Activated T-cell treated with anti-CD3 and anti-CD28 coated beads for 1 hour (primary cell): ENCODE results near the gene LRGUK.
"Not testable (repeated sequence)": the region's sequence is repeated elsewhere in the genome, so short reads cannot be mapped to it uniquely, and the experiment has no call there.

Experiments
- DNase-seq: peaks from one replicate; pipeline ENCODE4 v3.0.0-alpha.2; 2020; ENCODE audit warnings: low read depth

The LRGUK gene

DNA sequence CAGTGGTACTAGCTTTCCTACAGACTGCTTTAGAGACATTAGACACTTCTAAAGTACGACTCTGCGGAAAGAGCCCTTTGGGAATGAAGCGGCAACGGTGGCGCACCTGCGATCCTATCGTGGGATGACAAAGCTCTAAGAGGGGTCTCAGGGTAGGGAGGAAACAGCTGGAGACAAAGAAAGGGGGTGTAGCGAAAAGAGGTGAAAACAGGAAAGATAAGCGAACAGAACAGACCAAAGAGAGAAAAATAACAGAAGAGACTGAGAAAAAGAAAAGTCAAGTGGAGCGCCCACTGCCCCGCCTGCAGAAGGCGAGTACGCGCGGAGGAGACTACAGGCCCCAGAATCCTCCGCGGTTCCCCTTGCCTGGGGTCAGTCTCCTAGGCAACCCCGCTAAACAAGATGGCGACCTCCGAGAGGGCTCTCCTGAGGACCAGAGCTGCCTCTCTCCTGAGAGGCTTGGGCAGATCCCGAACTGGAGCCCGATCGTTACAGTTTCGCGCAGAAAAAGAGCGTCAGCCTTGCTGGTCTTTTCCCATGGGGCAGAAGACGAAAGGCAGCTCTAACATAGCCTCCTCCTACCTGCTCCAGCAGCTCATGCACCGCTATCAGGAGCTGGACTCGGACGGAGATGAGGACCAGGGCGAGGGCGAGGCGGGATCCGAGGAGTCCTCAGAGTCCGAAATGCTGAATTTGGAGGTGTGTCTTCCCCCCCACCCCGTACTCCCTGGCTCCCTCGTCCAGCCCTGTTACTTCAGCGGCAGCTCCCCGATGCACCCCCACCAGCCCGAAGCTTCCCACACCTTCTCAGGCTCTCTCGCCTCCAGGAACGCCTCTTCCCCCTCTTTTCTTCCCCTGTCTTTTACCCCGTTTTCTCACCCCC, at the start of gene LRGUK:
TSS of gene LRGUK (plus strand) at position 375 of the 883 bp plus-strand sequence. CDS start at position 403, 28 bp downstream.
- peak; percentile 63 for DNase-seq

DNA sequence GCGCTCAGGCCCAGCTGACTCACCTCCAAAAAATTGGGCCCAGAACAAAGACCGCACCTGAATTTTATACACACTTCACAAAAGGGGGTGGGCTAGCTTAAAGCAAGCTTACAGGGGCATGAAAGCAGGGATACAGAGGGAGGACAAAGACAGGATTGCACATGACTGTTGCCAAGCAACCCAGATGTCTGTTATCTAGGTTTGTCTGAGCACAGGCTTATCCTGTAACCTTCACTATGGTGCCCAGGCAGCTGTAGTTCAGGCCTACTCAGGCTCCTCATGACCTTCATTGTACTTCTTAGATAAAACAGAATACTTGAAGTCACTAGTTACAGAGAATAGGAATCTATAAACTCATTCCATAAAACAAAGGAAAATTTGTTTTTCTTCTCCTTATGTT, 49.6 kb upstream of the LRGUK start:
- DNase-seq = not testable (repeated sequence)

GRCh38 chr7:134078991-134079390, 48.1 kb upstream of the LRGUK start:
- no peak for DNase-seq

GRCh38 chr7:134081695-134082094, 45.4 kb upstream of the LRGUK start:
- no peak for DNase-seq

- DNase-seq = no peak
These were observed 43.2 kb upstream of the LRGUK start for GRCh38 chr7:134083766-134084487.

DNA sequence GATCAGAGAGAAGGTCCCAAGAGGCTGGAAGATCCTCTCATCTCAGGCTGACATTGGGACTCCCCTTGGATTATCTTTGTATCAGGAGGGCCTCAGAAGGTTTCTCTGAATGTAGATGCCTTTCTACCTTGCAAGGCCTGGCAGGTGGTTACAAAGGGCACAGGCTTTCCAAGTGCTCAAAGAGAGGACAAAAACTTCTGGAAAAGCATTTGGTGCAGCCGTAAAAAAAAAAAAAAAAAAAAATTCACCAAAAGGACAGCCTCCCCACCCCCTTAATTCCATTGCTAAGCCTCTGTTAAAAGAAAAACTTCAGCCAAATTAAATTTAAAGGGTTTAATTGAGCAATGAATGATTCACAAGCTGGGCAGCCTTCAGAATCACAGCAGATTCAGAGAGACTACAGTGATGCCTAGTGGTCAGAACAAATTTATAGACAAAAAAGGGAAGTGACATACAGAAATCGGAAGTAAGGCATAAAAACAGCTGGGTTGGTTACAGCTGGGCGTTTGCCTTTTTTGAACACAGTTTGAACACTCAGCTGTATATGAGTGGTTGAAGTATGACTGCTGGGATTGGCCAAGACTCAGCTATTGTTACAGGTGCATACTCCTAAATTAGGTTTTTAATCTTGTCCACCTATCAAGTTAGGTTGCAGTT, 42.5 kb upstream of the LRGUK start:
- DNase-seq = no peak

DNA sequence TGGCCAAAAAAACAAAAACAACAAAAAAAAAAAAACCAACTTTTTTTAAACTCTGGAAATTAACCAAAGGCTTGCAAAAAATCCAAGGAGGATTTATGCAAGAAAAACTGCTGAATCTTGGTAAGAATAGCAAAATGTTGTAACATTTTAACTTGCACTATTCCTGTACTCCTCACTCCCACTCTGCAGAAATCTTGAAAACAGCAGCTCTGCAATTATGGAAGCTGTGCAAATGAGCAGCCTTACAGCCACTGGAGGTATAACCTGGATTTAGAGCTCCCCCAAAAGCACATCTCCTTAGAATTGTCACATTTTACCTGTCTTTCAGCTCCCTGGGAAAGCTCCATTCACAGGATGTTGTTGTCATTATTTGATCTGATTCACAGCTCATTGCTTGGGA, 41.8 kb upstream of the LRGUK start:
- no peak for DNase-seq

- DNase-seq = no peak
These were observed 40.0 kb upstream of the LRGUK start for GRCh38 chr7:134086998-134087735.

DNA sequence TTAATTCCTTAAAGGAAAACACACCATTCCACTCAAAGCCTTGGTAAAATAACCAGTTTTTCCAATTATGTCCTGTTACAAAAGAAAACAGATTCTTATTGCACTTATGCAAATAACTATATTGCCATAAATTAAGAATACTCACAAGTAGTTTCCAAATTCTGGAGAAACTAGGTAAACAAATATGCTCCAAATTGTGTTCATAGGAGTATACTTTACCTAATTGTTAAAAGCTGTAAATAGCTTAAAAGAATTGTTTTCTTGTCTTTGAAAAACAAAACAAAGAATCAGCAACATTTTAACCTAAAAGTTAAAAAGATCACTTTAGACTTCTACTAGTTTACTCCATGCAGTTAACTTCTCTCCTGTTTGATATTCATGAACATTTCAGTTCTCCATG, 38.9 kb upstream of the LRGUK start:
- no peak for DNase-seq

GRCh38 chr7:134089446-134089845, 37.7 kb upstream of the LRGUK start:
- no peak for DNase-seq

- no peak for DNase-seq
These were observed 29.1 kb upstream of the LRGUK start for GRCh38 chr7:134098072-134098471.

- DNase-seq = no peak
These were observed 25.4 kb upstream of the LRGUK start for GRCh38 chr7:134101716-134102115.

DNA sequence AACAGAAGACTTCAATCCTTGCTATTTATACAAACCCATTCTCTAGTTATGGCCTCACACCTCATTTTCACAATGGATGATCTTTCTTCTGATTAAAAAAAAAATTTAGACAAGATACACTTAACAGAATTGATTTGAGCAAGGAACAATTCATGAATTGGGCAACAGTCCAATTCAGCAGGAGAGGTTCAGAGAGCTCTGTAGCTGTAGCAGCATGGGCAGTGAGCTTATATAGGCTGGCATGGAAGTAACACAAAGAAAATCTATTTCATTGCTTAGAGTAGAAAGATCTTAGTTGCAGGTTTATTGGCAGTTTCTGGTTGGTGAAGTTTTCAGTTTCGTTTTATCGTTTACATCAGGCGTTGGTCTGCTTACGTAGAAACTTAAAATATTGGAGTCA, 23.0 kb upstream of the LRGUK start:
- no peak for DNase-seq

- DNase-seq = no peak
These were observed 21.3 kb upstream of the LRGUK start for GRCh38 chr7:134105841-134106240.

DNA sequence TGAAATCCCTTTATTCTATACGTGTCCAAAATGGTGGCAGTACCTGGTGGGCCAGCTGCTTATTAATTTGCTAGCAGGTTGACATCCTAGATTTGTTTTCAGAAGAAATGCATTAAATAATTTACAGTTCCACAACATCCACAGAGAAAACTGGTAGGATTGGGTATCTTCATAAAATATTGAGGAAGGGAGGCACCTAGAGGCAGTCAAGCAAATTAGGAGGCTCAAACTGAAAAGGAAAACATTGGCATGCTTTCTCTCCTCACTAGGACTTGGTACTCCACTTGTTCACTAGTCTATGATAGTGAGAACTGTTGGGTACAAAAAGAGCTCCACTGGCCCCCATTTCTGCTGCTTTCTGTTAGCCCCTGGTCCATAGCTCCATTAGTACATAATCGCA, 18.3 kb upstream of the LRGUK start:
- DNase-seq = no peak

- no peak for DNase-seq
These were observed 13.5 kb upstream of the LRGUK start for GRCh38 chr7:134113655-134114054.

DNA sequence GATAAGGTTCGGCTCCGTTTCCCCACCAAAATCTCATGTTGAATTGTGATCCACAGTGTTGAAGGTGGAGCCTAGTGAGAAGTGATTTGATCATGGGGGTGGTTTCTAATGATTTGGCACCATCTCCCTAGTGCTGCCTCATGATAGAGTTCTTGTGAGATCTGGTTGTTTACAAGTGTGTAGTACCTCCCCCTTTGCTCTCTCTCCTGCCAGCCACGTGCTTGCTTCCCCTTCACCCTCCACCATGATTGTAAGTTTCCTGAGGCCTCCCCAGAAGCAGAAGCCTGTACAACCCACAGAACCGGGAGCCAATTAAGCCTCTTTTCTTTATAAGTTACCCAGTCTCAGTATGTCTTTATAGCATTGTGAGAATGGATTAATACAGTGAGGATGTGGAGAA, 12.1 kb upstream of the LRGUK start:
- no peak for DNase-seq

DNA sequence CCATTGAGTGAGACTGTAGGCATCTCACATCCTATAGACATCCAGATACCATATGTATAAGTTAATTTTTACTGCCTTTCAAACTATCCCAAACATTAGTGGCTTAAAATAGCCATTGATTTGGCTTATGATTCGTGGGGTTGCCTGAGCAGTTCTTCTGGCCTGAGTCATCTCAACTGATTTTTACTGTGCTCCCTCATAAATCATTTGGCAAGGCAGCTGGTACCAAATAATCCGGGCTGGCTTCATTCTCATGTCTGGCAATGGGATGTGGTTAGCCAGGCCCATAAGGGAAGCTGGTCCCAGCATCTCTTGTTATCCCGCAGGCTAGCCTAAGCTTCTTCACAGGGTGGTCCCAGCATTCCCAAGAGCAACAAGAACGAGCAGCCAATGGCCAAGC, 6.7 kb upstream of the LRGUK start:
- DNase-seq = no peak

- no peak for DNase-seq
These were observed 5.5 kb upstream of the LRGUK start for GRCh38 chr7:134121632-134122139.

DNA sequence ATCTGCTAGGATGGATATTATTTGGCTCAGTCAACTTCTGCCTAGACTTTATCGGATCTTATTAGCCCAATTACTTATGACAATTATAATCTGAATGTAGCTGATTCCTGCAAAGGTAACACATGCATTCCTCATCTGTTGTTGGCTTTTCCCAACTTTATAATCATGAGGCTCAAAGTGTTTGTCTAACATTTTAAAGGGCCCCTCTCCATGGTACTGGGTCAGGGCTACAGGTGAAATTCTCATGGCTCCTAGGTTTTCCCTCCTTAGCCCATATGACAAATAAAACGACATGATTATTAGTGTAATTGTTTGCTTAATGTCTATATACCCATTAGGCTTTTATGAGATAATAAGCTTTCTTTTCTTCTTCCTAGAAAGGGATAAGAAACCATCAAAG, 4.2 kb upstream of the LRGUK start:
- no peak for DNase-seq

DNA sequence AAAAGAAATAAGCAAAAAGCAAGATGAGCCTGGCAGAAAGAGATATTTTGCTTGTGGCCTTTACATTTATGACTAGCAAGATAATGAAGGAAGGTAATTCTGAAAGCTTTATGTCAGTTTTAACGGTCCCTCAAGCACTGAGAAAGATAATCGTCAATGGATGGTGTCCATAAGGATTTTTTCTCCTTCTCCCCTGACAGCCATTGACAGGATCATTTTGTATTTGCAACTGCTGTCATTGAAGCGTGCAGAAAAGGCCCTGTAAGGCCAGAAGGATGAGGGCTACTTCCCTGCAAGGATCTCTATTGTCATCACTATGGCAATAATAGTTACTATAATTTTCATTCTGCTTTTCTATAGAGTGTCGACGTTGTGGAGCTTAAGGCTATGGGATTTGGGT, 994 bp upstream of the LRGUK start:
- no peak for DNase-seq

DNA sequence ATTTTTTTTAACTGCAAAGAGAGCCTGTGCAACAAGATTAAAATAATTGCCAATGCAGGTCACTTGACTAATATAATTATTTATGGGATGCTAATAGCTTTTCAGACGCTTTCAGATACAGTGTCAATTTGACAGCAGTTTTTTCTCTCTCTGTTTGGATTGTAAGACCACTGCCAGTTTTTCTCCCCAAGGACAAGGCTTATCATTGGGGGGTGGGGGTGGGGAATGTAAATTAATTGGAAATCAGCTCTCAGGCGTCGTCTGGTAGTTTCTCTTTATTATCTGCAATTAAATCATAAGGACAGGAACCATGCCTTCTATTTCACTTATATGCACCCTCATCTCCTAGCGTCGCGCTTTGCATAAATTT, 559 bp upstream of the LRGUK start:
- DNase-seq = no peak
